Thyroid gland (tissue), 4 donors: ENCODE data around the gene ANKMY1.

Experiments used
- POLR2A ChIP-seq, 2 donors: fragments of 450-650 bp; IDR thresholded peaks; one replicate each; pipeline ENCODE4 v1.6.1; 2017; ENCODE audit warnings: antibody characterized with exemption in 2 of 2, mild to moderate bottlenecking in 2 of 2, moderate library complexity in 1 of 2
- TF ChIP-seq, protein P1 (sequence below), 6 experiments: fragments of 200-600 bp in 3 of 6; fragments of 450-650 bp in 3 of 6; sonication (generic) in 3 of 6; IDR thresholded peaks; one replicate each; pipeline ENCODE4 v1.5.1; 2016 to 2019; ENCODE audit warnings: antibody characterized with exemption in 6 of 6, mild to moderate bottlenecking in 2 of 6, inconsistent platforms in 1 of 6, moderate library complexity in 1 of 6

DNA sequence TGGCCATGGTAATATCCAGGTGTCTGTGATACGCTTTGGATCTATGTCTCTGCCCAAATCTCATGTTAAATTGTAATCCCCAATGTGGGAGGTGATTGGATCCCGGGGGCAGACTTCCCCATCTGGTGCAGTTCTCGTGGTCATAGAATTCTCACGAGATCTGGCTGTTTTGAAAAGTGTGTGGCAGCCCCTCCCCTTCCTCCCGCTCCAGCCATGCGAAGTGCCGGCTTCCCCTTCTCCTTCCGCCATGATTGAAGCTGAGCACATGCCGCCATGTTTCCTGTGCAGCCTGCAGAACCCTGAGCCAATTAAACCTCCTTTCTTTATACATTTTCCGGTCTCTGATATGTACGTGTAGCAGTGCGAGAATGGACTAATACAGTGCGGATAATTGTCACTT, 79.9 kb downstream of the ANKMY1 start:
- TF ChIP-seq, protein P1, sequence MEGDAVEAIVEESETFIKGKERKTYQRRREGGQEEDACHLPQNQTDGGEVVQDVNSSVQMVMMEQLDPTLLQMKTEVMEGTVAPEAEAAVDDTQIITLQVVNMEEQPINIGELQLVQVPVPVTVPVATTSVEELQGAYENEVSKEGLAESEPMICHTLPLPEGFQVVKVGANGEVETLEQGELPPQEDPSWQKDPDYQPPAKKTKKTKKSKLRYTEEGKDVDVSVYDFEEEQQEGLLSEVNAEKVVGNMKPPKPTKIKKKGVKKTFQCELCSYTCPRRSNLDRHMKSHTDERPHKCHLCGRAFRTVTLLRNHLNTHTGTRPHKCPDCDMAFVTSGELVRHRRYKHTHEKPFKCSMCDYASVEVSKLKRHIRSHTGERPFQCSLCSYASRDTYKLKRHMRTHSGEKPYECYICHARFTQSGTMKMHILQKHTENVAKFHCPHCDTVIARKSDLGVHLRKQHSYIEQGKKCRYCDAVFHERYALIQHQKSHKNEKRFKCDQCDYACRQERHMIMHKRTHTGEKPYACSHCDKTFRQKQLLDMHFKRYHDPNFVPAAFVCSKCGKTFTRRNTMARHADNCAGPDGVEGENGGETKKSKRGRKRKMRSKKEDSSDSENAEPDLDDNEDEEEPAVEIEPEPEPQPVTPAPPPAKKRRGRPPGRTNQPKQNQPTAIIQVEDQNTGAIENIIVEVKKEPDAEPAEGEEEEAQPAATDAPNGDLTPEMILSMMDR (IDR thresholded peaks at IDR 0.05), result no peak
- no peak for TF ChIP-seq POLR2A (IDR thresholded peaks at IDR 0.05)
